Measurements from ENCODE around the gene FGF19.

Gene FGF19

DNA sequence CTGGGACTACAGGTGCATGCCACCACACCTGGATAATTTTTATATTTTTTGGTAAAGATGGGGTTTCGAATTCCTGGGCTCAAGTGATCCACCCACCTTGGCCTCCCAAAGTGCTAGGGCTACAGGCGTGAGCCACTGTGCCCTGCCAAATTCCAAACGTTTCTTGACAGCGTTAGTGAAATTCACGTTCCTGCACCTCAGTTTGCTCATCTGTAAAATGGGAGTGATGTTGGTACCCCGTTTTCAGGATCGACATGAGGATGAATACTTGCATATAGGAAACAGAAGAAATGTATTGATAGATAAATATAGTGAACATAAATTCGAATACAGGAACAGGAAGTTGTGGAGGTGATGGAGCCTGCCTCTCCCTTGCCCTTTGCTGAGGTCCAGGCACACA, 18.5 kb downstream of the FGF19 start:
- TF ChIP-seq, protein P1, sequence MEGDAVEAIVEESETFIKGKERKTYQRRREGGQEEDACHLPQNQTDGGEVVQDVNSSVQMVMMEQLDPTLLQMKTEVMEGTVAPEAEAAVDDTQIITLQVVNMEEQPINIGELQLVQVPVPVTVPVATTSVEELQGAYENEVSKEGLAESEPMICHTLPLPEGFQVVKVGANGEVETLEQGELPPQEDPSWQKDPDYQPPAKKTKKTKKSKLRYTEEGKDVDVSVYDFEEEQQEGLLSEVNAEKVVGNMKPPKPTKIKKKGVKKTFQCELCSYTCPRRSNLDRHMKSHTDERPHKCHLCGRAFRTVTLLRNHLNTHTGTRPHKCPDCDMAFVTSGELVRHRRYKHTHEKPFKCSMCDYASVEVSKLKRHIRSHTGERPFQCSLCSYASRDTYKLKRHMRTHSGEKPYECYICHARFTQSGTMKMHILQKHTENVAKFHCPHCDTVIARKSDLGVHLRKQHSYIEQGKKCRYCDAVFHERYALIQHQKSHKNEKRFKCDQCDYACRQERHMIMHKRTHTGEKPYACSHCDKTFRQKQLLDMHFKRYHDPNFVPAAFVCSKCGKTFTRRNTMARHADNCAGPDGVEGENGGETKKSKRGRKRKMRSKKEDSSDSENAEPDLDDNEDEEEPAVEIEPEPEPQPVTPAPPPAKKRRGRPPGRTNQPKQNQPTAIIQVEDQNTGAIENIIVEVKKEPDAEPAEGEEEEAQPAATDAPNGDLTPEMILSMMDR (conservative IDR thresholded peaks at IDR 0.05; ENCODE audit: low read depth, low read length): no peak
- no peak overlapping the region for H3K27ac ChIP-seq
- H3K27me3 ChIP-seq (ENCODE audit: insufficient read depth, low read depth): no peaks in the 10 kb centered on the region
- peaks cover 7% of the 10 kb centered on the region for H3K4me1 ChIP-seq (ENCODE audit: low read depth, poor library complexity, severe bottlenecking)
- H3K4me3 ChIP-seq (IDR thresholded peaks at IDR 0.05; ENCODE audit: insufficient read depth, low read depth, low read length): no peak overlapping the region
- H3K9ac ChIP-seq: no peak overlapping the region
- no peaks in the 10 kb centered on the region for H3K36me3 ChIP-seq (ENCODE audit: insufficient read depth)
- no peak overlapping the region; the same call in 1 of the 2 replicates for H3K4me2 ChIP-seq
- H4K20me1 ChIP-seq (ENCODE audit: insufficient read depth): no peaks in the 10 kb centered on the region
- H2AFZ ChIP-seq (ENCODE audit: low read depth): no peak overlapping the region
- no peaks in the 10 kb centered on the region for H3K79me2 ChIP-seq (ENCODE audit: insufficient read depth, low read depth)

- no peak overlapping the region for H3K4me2 ChIP-seq
- no peaks in the 10 kb centered on the region for H3K36me3 ChIP-seq (ENCODE audit: insufficient read depth)
- no peak overlapping the region for H2AFZ ChIP-seq (ENCODE audit: low read depth)
- no peak overlapping the region for H3K4me3 ChIP-seq (IDR thresholded peaks at IDR 0.05; ENCODE audit: insufficient read depth, low read depth, low read length)
- H3K27me3 ChIP-seq (ENCODE audit: insufficient read depth, low read depth): no peaks in the 10 kb centered on the region
- peaks cover 7% of the 10 kb centered on the region for H3K4me1 ChIP-seq (ENCODE audit: low read depth, poor library complexity, severe bottlenecking)
- H3K79me2 ChIP-seq (ENCODE audit: insufficient read depth, low read depth): no peaks in the 10 kb centered on the region
- TF ChIP-seq, protein P1 (conservative IDR thresholded peaks at IDR 0.05; ENCODE audit: low read depth, low read length): no peak
- H3K27ac ChIP-seq: no peak overlapping the region
- H3K9ac ChIP-seq: no peak overlapping the region
- no peaks in the 10 kb centered on the region for H4K20me1 ChIP-seq (ENCODE audit: insufficient read depth)
These were observed 19.2 kb downstream of the FGF19 start for GRCh38 chr11:69684651-69685050.

DNA sequence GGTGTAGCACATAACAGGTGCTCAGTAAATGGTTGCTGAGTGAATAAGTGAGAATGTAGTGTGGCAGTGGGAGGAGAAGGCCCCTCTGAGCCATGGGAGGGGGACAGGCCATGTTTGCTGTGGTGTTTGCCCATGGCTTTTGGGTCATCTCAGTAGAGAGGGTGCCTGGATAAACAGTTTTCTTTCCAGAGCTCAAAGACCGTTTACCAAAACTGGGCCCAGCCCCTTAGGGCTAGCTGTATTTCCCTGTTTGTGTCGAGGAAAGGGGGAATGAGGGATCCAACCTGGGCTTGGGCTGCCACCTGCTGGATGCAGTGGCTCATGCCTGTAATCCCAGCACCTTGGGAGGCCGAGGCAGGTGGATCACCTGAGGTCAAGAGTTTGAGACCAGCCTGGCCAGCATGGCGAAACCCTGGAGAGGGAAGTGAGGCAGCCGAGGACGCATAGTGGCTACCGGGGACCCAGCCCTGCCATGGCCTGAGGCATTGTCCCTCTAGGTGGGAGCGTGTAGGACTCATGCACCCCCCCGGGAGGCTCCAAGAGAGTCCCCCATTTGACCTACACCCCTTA, 20.0 kb downstream of the FGF19 start:
- Histone ChIP-seq H3K27ac (no peak overlapping the region), H2AFZ (ENCODE audit: low read depth) (no peak overlapping the region), H3K36me3 (ENCODE audit: insufficient read depth) (no peaks in the 10 kb centered on the region), H3K79me2 (ENCODE audit: insufficient read depth, low read depth) (no peaks in the 10 kb centered on the region), H4K20me1 (ENCODE audit: insufficient read depth) (no peaks in the 10 kb centered on the region), H3K27me3 (ENCODE audit: insufficient read depth, low read depth) (no peaks in the 10 kb centered on the region), H3K4me1 (ENCODE audit: low read depth, poor library complexity, severe bottlenecking) (peaks cover 7% of the 10 kb centered on the region), H3K4me3 (IDR thresholded peaks at IDR 0.05; ENCODE audit: insufficient read depth, low read depth, low read length) (no peak overlapping the region), H3K4me2 (no peak overlapping the region), H3K9ac (no peak overlapping the region)
- TF ChIP-seq, protein P1 (conservative IDR thresholded peaks at IDR 0.05; ENCODE audit: low read depth, low read length): peak; percentile 31; the same call in 1 of the 2 replicates

- Histone ChIP-seq H3K9ac (no peak overlapping the region), H2AFZ (ENCODE audit: low read depth) (no peak overlapping the region), H3K4me1 (ENCODE audit: low read depth, poor library complexity, severe bottlenecking) (no peaks in the 10 kb centered on the region), H3K27me3 (ENCODE audit: insufficient read depth, low read depth) (no peaks in the 10 kb centered on the region), H3K79me2 (ENCODE audit: insufficient read depth, low read depth) (no peaks in the 10 kb centered on the region), H3K4me3 (IDR thresholded peaks at IDR 0.05; ENCODE audit: insufficient read depth, low read depth, low read length) (no peak overlapping the region), H3K36me3 (ENCODE audit: insufficient read depth) (no peaks in the 10 kb centered on the region), H4K20me1 (ENCODE audit: insufficient read depth) (no peaks in the 10 kb centered on the region), H3K4me2 (no peak overlapping the region), H3K27ac (no peak overlapping the region)
- TF ChIP-seq, protein P1 (conservative IDR thresholded peaks at IDR 0.05; ENCODE audit: low read depth, low read length): no peak
These were observed 21.0 kb downstream of the FGF19 start for GRCh38 chr11:69682681-69683326.

Measured in KMS-11 (cell line).